ENCODE measurements around the gene RASSF4.

Gene RASSF4

DNA sequence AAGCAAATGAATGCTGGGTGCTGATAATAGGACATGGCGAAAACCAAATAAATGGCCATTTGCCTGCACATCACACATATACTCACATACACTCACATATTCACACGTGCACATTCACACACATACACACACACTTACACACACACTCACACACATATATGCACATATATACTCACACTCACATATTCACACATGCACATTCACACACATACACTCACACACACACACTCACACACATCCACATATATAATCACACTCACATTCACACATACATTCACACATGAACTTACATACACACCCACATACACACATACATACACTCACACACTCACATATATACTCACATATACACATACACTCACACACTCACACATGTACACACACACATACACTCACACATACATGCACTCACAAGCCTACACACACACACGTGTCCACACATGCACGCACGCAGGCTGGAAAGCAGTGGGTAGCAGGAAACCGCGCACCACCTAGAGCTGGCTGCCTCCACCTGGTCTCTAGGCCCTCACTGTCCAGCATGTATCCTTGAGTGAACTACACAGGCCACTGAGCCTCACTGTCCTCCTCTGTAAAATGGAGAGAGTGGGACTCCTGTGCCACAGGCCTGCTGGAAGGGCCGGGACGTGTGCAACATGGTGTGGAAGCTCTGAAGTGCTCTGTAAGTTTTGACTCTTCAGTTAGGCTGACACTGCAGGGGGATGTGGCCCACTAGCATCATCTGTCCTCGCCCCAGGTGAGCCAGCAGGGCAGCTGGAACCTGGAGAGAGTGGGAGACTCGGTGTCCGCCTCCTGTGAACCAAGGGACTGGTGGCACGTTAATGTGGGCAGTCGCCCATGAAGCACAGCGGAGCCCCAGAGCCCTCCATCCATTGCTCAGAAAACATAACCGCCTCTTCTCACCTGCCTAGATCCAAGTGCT lies 33.5 kb upstream of the RASSF4 start:
- Histone ChIP-seq H3K4me2 (ENCODE audit: low read length) (no peak overlapping the region), H3K9ac (ENCODE audit: low read length) (no peak overlapping the region), H2AFZ (ENCODE audit: low read depth, low read length) (no peak overlapping the region), H3K9me3 (ENCODE audit: insufficient read depth, low read length) (no peaks in the 10 kb centered on the region), H3K27me3 (ENCODE audit: low read depth, low read length) (no peaks in the 10 kb centered on the region), H3K4me3 (ENCODE audit: low read length) (no peak overlapping the region), H3K4me1 (ENCODE audit: low read length) (peaks cover 3% of the 10 kb centered on the region; the same call in 1 of the 2 replicates), H3K27ac (ENCODE audit: low read length) (no peak overlapping the region), H3K36me3 (replicated peaks; ENCODE audit: low read depth, low read length) (no peaks in the 10 kb centered on the region), H3K79me2 (ENCODE audit: low read length) (no peaks in the 10 kb centered on the region), H4K20me1 (ENCODE audit: insufficient read depth, low read length) (no peaks in the 10 kb centered on the region)
- no peak for TF ChIP-seq EZH2phosphoT487 (IDR thresholded peaks at IDR 0.05; ENCODE audit: low read depth)
- TF ChIP-seq, protein P1, sequence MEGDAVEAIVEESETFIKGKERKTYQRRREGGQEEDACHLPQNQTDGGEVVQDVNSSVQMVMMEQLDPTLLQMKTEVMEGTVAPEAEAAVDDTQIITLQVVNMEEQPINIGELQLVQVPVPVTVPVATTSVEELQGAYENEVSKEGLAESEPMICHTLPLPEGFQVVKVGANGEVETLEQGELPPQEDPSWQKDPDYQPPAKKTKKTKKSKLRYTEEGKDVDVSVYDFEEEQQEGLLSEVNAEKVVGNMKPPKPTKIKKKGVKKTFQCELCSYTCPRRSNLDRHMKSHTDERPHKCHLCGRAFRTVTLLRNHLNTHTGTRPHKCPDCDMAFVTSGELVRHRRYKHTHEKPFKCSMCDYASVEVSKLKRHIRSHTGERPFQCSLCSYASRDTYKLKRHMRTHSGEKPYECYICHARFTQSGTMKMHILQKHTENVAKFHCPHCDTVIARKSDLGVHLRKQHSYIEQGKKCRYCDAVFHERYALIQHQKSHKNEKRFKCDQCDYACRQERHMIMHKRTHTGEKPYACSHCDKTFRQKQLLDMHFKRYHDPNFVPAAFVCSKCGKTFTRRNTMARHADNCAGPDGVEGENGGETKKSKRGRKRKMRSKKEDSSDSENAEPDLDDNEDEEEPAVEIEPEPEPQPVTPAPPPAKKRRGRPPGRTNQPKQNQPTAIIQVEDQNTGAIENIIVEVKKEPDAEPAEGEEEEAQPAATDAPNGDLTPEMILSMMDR (IDR thresholded peaks at IDR 0.05; ENCODE audit: low read depth, low read length) = no peak

DNA sequence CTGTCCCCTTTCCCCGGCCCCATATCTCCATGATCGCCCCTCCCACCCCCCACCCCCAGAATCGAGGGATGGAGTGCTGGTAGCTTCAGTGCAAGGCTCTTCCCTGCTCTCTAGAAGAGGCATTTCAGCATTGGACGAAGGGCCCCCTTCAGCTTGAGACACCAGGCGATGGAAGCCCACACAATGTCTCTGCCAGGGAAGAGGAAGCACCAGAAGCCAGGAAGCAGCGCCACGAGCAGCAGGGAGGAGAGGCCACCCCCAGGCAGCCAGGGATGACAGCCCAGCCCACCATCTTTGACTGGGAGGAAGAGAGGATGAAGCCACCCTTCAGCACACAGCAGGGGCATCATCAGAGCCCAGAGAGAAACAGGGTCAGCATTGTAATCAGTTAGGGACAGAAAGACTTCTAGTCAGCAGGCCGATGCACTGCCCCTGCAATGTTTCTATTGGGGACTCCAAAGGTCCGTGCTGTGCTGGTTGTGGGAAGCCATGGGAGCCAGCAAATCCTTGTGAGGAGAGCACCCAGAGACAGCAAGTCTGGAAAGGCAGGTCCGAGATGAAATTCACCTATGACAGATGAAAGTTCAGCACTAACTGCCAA lies 32.8 kb upstream of the RASSF4 start:
- no peak overlapping the region for H3K9ac ChIP-seq (ENCODE audit: low read length)
- no peak for TF ChIP-seq EZH2phosphoT487 (IDR thresholded peaks at IDR 0.05; ENCODE audit: low read depth)
- TF ChIP-seq, protein P1 (IDR thresholded peaks at IDR 0.05; ENCODE audit: low read depth, low read length) = no peak

DNA sequence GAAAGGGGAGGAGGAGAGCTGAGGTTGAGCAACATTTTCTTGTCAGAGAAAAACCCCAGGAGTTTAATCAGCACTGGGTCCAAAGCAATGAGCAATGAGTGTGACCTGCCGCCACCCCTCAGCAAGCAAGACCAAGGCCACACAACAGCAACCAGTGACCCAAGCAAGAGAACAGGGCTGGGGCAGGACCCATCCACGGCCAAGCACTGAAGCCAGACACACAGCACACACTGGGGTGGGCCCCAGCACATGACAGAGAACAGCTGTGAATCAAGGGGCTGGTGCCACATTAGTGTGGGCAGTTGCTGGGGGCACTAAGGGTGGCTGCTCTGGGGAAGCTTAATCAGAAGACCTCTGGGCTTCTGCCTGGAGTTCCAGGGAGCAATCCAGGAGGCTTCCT lies 32.2 kb upstream of the RASSF4 start:
- H3K4me3 ChIP-seq (ENCODE audit: low read length) = no peak overlapping the region
- no peaks in the 10 kb centered on the region for H3K9me3 ChIP-seq (ENCODE audit: insufficient read depth, low read length)
- no peaks in the 10 kb centered on the region for H4K20me1 ChIP-seq (ENCODE audit: insufficient read depth, low read length)
- no peak overlapping the region for H3K9ac ChIP-seq (ENCODE audit: low read length)
- no peak for TF ChIP-seq EZH2phosphoT487 (IDR thresholded peaks at IDR 0.05; ENCODE audit: low read depth)
- TF ChIP-seq, protein P1 (IDR thresholded peaks at IDR 0.05; ENCODE audit: low read depth, low read length) = no peak
- H3K27ac ChIP-seq (ENCODE audit: low read length) = no peak overlapping the region
- H3K79me2 ChIP-seq (ENCODE audit: low read length) = no peaks in the 10 kb centered on the region
- H3K4me1 ChIP-seq (ENCODE audit: low read length) = peaks cover 3% of the 10 kb centered on the region; the same call in 1 of the 2 replicates
- H3K36me3 ChIP-seq (replicated peaks; ENCODE audit: low read depth, low read length) = no peaks in the 10 kb centered on the region
- no peak overlapping the region for H3K4me2 ChIP-seq (ENCODE audit: low read length)
- H2AFZ ChIP-seq (ENCODE audit: low read depth, low read length) = no peak overlapping the region
- no peaks in the 10 kb centered on the region for H3K27me3 ChIP-seq (ENCODE audit: low read depth, low read length)

More for the DNA sequence above, 32.8 kb upstream of the RASSF4 start:
- H3K4me1 ChIP-seq (ENCODE audit: low read length) = peaks cover 3% of the 10 kb centered on the region; the same call in 1 of the 2 replicates
- H3K4me3 ChIP-seq (ENCODE audit: low read length) = no peak overlapping the region
- no peaks in the 10 kb centered on the region for H4K20me1 ChIP-seq (ENCODE audit: insufficient read depth, low read length)
- H3K79me2 ChIP-seq (ENCODE audit: low read length) = no peaks in the 10 kb centered on the region
- H3K27ac ChIP-seq (ENCODE audit: low read length) = no peak overlapping the region
- no peak overlapping the region for H3K4me2 ChIP-seq (ENCODE audit: low read length)
- H2AFZ ChIP-seq (ENCODE audit: low read depth, low read length) = no peak overlapping the region
- H3K36me3 ChIP-seq (replicated peaks; ENCODE audit: low read depth, low read length) = no peaks in the 10 kb centered on the region
- H3K27me3 ChIP-seq (ENCODE audit: low read depth, low read length) = no peaks in the 10 kb centered on the region
- no peaks in the 10 kb centered on the region for H3K9me3 ChIP-seq (ENCODE audit: insufficient read depth, low read length)

DNA sequence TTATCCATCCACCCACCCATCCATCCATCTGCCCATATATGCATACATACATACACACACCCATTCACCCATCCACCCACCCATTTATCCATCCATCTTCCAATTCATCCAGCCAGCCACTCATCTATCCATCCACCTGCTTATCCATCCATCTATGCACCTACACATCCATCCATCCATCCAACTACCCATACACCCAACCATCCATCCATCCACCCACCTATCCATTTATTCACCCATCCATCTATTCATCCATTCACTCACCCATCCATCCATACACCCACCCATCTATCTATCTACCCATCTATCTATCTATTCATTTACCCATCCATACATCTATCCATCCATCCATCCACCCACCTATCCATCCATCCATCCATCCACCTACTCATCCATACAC lies 31.1 kb upstream of the RASSF4 start:
- Histone ChIP-seq H3K4me3 (ENCODE audit: low read length) (no peak overlapping the region), H3K4me2 (ENCODE audit: low read length) (no peak overlapping the region), H3K9me3 (ENCODE audit: insufficient read depth, low read length) (no peaks in the 10 kb centered on the region), H3K79me2 (ENCODE audit: low read length) (no peaks in the 10 kb centered on the region), H2AFZ (ENCODE audit: low read depth, low read length) (no peak overlapping the region), H3K27ac (ENCODE audit: low read length) (no peak overlapping the region), H3K36me3 (replicated peaks; ENCODE audit: low read depth, low read length) (no peaks in the 10 kb centered on the region), H3K9ac (ENCODE audit: low read length) (no peak overlapping the region), H3K27me3 (ENCODE audit: low read depth, low read length) (no peaks in the 10 kb centered on the region), H3K4me1 (ENCODE audit: low read length) (peaks cover 7% of the 10 kb centered on the region), H4K20me1 (ENCODE audit: insufficient read depth, low read length) (no peaks in the 10 kb centered on the region)
- TF ChIP-seq, protein P1 (IDR thresholded peaks at IDR 0.05; ENCODE audit: low read depth, low read length) = no peak
- no peak for TF ChIP-seq EZH2phosphoT487 (IDR thresholded peaks at IDR 0.05; ENCODE audit: low read depth)

Measured in OCI-LY3 (cell line).